Trophoblast cell (in vitro differentiated cells and primary cell): Measurements from ENCODE around the gene MYCBP2.
"Not testable (repeated sequence)": the region's sequence is repeated elsewhere in the genome, so short reads cannot be mapped to it uniquely, and the experiment has no call there.

Experiments used
- DNase-seq, 2 donors: peaks; one replicate each; pipeline ENCODE4 v3.0.0-alpha.2; 2016
- H2AFZ ChIP-seq: 2 replicates; pipeline ENCODE4 v1.6.1; 2013; ENCODE audit warnings: low read length, moderate library complexity, mild to moderate bottlenecking; ENCODE audit not compliant: insufficient read depth, poor library complexity
- H2AK5ac ChIP-seq: 2 replicates; pipeline ENCODE4 v1.6.1; 2013; ENCODE audit warnings: mild to moderate bottlenecking, low read length
- H2BK120ac ChIP-seq: 2 replicates; pipeline ENCODE4 v1.6.1; 2013; ENCODE audit warnings: low read length, mild to moderate bottlenecking, moderate library complexity; ENCODE audit not compliant: insufficient read depth, poor library complexity
- H2BK12ac ChIP-seq: 2 replicates; pipeline ENCODE4 v1.6.1; 2013; ENCODE audit warnings: mild to moderate bottlenecking, low read length, moderate library complexity
- H2BK5ac ChIP-seq: 2 replicates; pipeline ENCODE4 v1.6.1; 2013; ENCODE audit warnings: low read length, low read depth, moderate library complexity, mild to moderate bottlenecking; ENCODE audit not compliant: poor library complexity
- H3K14ac ChIP-seq: 2 replicates; pipeline ENCODE4 v1.6.1; 2013; ENCODE audit warnings: mild to moderate bottlenecking, low read length
- H3K18ac ChIP-seq: 2 replicates; pipeline ENCODE4 v1.6.1; 2013; ENCODE audit warnings: mild to moderate bottlenecking, low read length
- H3K23ac ChIP-seq: 2 replicates; pipeline ENCODE4 v1.6.1; 2013; ENCODE audit warnings: low read length
- H3K27ac ChIP-seq: 2 replicates; pipeline ENCODE4 v1.5.1; 2013; ENCODE audit warnings: low read depth, mild to moderate bottlenecking, inconsistent platforms, low read length, moderate library complexity
- H3K27me3 ChIP-seq: 2 replicates; pipeline ENCODE4 v1.6.1; 2013; ENCODE audit warnings: inconsistent platforms, mild to moderate bottlenecking, low read length, moderate library complexity; ENCODE audit not compliant: insufficient read depth
- H3K36me3 ChIP-seq, 2 experiments: 1 replicate in 1 of 2; 2 replicates in 1 of 2; pipeline ENCODE4 v1.6.1; 2013; ENCODE audit warnings: low read length in 2 of 2, mild to moderate bottlenecking in 2 of 2, moderate library complexity in 1 of 2; ENCODE audit not compliant: insufficient read depth in 2 of 2, control insufficient read depth in 1 of 2
- H3K4ac ChIP-seq: 2 replicates; pipeline ENCODE4 v1.6.1; 2013; ENCODE audit warnings: low read depth, mild to moderate bottlenecking, low read length, moderate library complexity
- H3K4me1 ChIP-seq, 2 experiments: 1 replicate in 1 of 2; 2 replicates in 1 of 2; pipeline ENCODE4 v1.6.1; 2013; ENCODE audit warnings: low read length in 2 of 2, mild to moderate bottlenecking in 2 of 2, moderate library complexity in 1 of 2; ENCODE audit not compliant: insufficient read depth in 2 of 2, control insufficient read depth in 1 of 2
- H3K4me2 ChIP-seq: 2 replicates; pipeline ENCODE4 v1.6.1; 2013; ENCODE audit warnings: inconsistent platforms, mild to moderate bottlenecking, low read length, moderate library complexity
- H3K4me3 ChIP-seq: 2 replicates; pipeline ENCODE4 v1.5.1; 2013; ENCODE audit warnings: mild to moderate bottlenecking, low read depth, low read length, inconsistent platforms
- H3K79me1 ChIP-seq: one replicate; pipeline ENCODE4 v1.6.1; 2013; ENCODE audit warnings: low read length
- H3K79me2 ChIP-seq: 2 replicates; pipeline ENCODE4 v1.6.1; 2013; ENCODE audit warnings: low read length, mild to moderate bottlenecking; ENCODE audit not compliant: control insufficient read depth, insufficient read depth, poor library complexity
- H3K9ac ChIP-seq: 2 replicates; pipeline ENCODE4 v1.6.1; 2013; ENCODE audit warnings: mild to moderate bottlenecking, low read length
- H3K9me3 ChIP-seq: 2 replicates; pipeline ENCODE4 v1.6.1; 2013; ENCODE audit warnings: low read depth, mild to moderate bottlenecking, control low read depth, inconsistent platforms, low read length; ENCODE audit not compliant: insufficient read depth
- H4K12ac ChIP-seq: 2 replicates; pipeline ENCODE4 v1.6.1; 2013; ENCODE audit warnings: low read depth, mild to moderate bottlenecking, low read length, moderate library complexity
- H4K8ac ChIP-seq: 2 replicates; pipeline ENCODE4 v1.6.1; 2013; ENCODE audit warnings: low read depth, mild to moderate bottlenecking, low read length, moderate library complexity
- H4K91ac ChIP-seq: one replicate; pipeline ENCODE4 v1.6.1; 2013; ENCODE audit warnings: low read depth, mild to moderate bottlenecking, low read length, moderate library complexity
- WGBS: extraction: QIAGEN DNeasy Blood & Tissue Kit; methylation state at CpG from one replicate; pipeline ENCODE4 v1.1.7; 2013; ENCODE audit warnings: missing lambda C conversion rate; ENCODE audit not compliant: insufficient read length, insufficient coverage; ENCODE audit errors: extremely low coverage; 5-methylcytosine and 5-hydroxymethylcytosine counted together

Gene MYCBP2

GRCh38 chr13:77250975-77251374, 75.9 kb downstream of the MYCBP2 start:
- Histone ChIP-seq H3K79me2 (no peaks in the 10 kb centered on the region), H2BK120ac (no peak overlapping the region), H3K36me3 (peaks cover 0 to 2% of the 10 kb centered on the region in 2 experiments), H4K8ac (no peak overlapping the region), H2AK5ac (no peak overlapping the region), H3K4me2 (no peak overlapping the region), H3K4me1 (no peaks in the 10 kb centered on the region), H3K27me3 (no peaks in the 10 kb centered on the region), H3K23ac (no peak overlapping the region), H3K4ac (no peak overlapping the region), H3K4me3 (no peak overlapping the region), H2BK5ac (no peak overlapping the region), H4K12ac (no peak overlapping the region), H3K14ac (no peak overlapping the region), H3K9me3 (no peaks in the 10 kb centered on the region), H3K79me1 (no peaks in the 10 kb centered on the region), H3K18ac (no peak overlapping the region), H2BK12ac (no peak overlapping the region), H3K27ac (no peak overlapping the region), H2AFZ (no peak overlapping the region), H3K9ac (no peak overlapping the region), H4K91ac (no peak overlapping the region)
- DNase-seq = no peak
- WGBS = no CpG with 5 or more reads among the region's 3 CpGs

DNA sequence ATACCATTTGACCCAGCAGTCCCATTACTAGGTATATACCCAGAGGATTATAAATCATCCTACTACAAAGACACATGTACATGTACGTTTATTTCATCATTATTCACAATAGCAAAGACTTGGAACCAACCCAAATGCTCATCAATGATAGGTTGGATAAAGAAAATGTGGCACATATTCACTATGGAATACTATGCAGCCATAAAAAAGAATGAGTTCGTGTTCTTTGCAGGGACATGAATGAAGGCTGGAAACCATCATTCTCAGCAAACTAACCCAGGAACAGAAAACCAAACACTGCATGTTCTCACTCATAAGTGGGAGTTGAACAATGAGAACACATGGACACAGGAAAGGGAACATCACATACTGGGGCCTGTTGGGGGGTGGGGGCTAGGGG, 81.7 kb downstream of the MYCBP2 start:
- DNase-seq, H3K4me2 ChIP-seq, H3K4me1 ChIP-seq, H3K36me3 ChIP-seq, H2BK120ac ChIP-seq, H2AK5ac ChIP-seq, H4K8ac ChIP-seq, H2BK5ac ChIP-seq, H3K27me3 ChIP-seq, H3K23ac ChIP-seq, H3K4me3 ChIP-seq, H2AFZ ChIP-seq, H3K27ac ChIP-seq, H2BK12ac ChIP-seq, H3K9ac ChIP-seq, H3K79me1 ChIP-seq, H3K4ac ChIP-seq, H3K9me3 ChIP-seq, H4K91ac ChIP-seq, H3K18ac ChIP-seq, H3K14ac ChIP-seq, H4K12ac ChIP-seq, H3K79me2 ChIP-seq: not testable (repeated sequence)
- no CpG with 5 or more reads among the region's 2 CpGs for WGBS

DNA sequence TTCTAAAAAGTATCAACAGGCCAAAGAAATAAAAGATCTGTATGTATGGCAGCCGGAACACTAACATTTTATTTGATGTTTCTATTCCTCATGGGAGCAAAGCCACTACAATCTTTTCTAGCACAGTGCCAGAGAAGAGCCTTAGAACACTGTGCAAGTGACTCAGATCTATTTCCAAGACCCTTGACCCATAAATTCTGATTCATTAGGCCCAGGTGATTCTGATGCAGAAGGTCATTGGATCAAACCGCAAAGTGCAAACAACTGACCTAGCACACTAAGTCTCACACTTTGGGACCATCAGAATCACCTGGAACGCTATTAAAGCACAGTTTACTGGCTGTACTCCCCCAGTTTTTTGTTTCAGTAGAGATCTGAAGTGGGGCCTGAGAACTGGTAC, 87.6 kb downstream of the MYCBP2 start:
- Histone ChIP-seq H3K18ac (no peak overlapping the region), H3K14ac (no peak overlapping the region), H3K36me3 (peaks cover 3 to 5% of the 10 kb centered on the region in 2 experiments), H3K9me3 (no peaks in the 10 kb centered on the region), H3K4me2 (no peak overlapping the region), H3K23ac (no peak overlapping the region), H4K12ac (no peak overlapping the region), H2BK12ac (no peak overlapping the region), H3K27ac (no peak overlapping the region), H2BK5ac (no peak overlapping the region), H3K9ac (peak overlapping the region; percentile 40), H3K4ac (no peak overlapping the region), H2BK120ac (no peak overlapping the region), H3K4me1 (no peaks in the 10 kb centered on the region), H3K79me2 (no peaks in the 10 kb centered on the region), H4K91ac (no peak overlapping the region), H3K27me3 (no peaks in the 10 kb centered on the region), H4K8ac (no peak overlapping the region), H2AK5ac (no peak overlapping the region), H2AFZ (no peak overlapping the region), H3K4me3 (no peak overlapping the region), H3K79me1 (no peaks in the 10 kb centered on the region)
- WGBS = no CpG with 5 or more reads among the region's 3 CpGs
- no peak for DNase-seq

GRCh38 chr13:77235456-77236022, 91.4 kb downstream of the MYCBP2 start:
- no peak overlapping the region for H3K9ac ChIP-seq
- no peak for DNase-seq
- H3K27me3 ChIP-seq = no peaks in the 10 kb centered on the region
- H2BK120ac ChIP-seq = no peak overlapping the region
- H4K91ac ChIP-seq = no peak overlapping the region
- no peak overlapping the region for H3K27ac ChIP-seq
- peaks cover 0 to 3% of the 10 kb centered on the region in 2 experiments for H3K36me3 ChIP-seq
- H3K4ac ChIP-seq = no peak overlapping the region
- H3K23ac ChIP-seq = no peak overlapping the region
- H3K18ac ChIP-seq = no peak overlapping the region
- no peak overlapping the region for H2BK12ac ChIP-seq
- H3K4me2 ChIP-seq = no peak overlapping the region
- H2AK5ac ChIP-seq = no peak overlapping the region
- no peak overlapping the region for H4K12ac ChIP-seq
- no peak overlapping the region for H2BK5ac ChIP-seq
- no peaks in the 10 kb centered on the region for H3K9me3 ChIP-seq
- no peaks in the 10 kb centered on the region for H3K79me1 ChIP-seq
- no peak overlapping the region for H3K14ac ChIP-seq
- no peak overlapping the region for H3K4me3 ChIP-seq
- H3K79me2 ChIP-seq = no peaks in the 10 kb centered on the region
- no peaks in the 10 kb centered on the region for H3K4me1 ChIP-seq
- no peak overlapping the region for H2AFZ ChIP-seq
- H4K8ac ChIP-seq = no peak overlapping the region
